Sigmoid colon (tissue), 4 donors: ENCODE results near the gene OSBPL5.

Experiments
- EP300 ChIP-seq, 4 donors: sonication (generic); formaldehyde crosslinking; IDR thresholded peaks; one replicate each; pipeline ENCODE4 v1.6.1; 2017; ENCODE audit warnings: antibody characterized with exemption in 4 of 4
- POLR2A ChIP-seq, 2 donors: fragments of 450-650 bp; IDR thresholded peaks; one replicate each; pipeline ENCODE4 v1.6.1; 2016; ENCODE audit warnings: antibody characterized with exemption in 2 of 2, mild to moderate bottlenecking in 2 of 2, moderate library complexity in 2 of 2
- POLR2AphosphoS5 ChIP-seq, 4 donors: sonication (generic); formaldehyde crosslinking; IDR thresholded peaks; one replicate each; pipeline ENCODE4 v1.6.1; 2017; ENCODE audit warnings: antibody characterized with exemption in 4 of 4
- TF ChIP-seq, protein P1 (sequence below), 4 experiments: fragments of 450-650 bp in 3 of 4; fragments of 200-600 bp in 1 of 4; IDR thresholded peaks; one replicate each; pipeline ENCODE4 v1.5.1; 2016 to 2019; ENCODE audit warnings: antibody characterized with exemption in 4 of 4, mild to moderate bottlenecking in 3 of 4, moderate library complexity in 2 of 4

DNA sequence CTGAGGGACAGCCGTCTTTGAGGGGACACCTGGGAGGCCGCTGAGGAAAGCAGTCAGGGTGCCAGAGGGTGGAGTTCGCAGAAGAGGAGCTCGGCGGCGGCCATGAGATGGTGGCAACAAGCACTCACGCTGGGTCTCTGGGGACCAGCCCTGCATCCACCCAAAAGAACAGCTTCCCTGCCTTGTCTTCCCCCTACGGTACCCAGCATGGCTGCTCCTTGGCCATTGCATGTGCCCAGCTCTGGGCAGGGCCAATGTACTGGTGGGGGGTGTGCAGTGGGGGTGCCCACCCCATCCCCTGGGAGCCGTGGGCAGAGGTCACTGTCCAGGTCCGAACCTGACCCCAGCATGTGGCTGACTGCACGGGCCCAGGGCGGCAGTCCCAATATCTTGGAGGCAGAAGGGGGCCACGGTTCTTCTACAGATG, 42.3 kb downstream of the OSBPL5 start:
- no peak for TF ChIP-seq POLR2A (IDR thresholded peaks at IDR 0.05)
- TF ChIP-seq, protein P1, sequence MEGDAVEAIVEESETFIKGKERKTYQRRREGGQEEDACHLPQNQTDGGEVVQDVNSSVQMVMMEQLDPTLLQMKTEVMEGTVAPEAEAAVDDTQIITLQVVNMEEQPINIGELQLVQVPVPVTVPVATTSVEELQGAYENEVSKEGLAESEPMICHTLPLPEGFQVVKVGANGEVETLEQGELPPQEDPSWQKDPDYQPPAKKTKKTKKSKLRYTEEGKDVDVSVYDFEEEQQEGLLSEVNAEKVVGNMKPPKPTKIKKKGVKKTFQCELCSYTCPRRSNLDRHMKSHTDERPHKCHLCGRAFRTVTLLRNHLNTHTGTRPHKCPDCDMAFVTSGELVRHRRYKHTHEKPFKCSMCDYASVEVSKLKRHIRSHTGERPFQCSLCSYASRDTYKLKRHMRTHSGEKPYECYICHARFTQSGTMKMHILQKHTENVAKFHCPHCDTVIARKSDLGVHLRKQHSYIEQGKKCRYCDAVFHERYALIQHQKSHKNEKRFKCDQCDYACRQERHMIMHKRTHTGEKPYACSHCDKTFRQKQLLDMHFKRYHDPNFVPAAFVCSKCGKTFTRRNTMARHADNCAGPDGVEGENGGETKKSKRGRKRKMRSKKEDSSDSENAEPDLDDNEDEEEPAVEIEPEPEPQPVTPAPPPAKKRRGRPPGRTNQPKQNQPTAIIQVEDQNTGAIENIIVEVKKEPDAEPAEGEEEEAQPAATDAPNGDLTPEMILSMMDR (IDR thresholded peaks at IDR 0.05), result no peak
- TF ChIP-seq EP300 (IDR thresholded peaks at IDR 0.05), result no peak
- TF ChIP-seq POLR2AphosphoS5 (IDR thresholded peaks at IDR 0.05), result no peak
